Fibroblast of lung (primary cell): ENCODE measurements around the gene HDAC3. TPM values are rescaled to one million over a fixed set of nuclear protein-coding genes. Genes with fewer than 3 reads are reported as not detected.
A peak's percentile ranks its signal among the peaks of the same experiment; 100 is the strongest.

Experiments used
- DNase-seq, 2 donors: peaks; one replicate each; pipeline versions ENCODE4 v3.0.0 to v3.0.0-alpha.2; 2010; ENCODE audit warnings: low read depth in 2 of 2
- H2AFZ ChIP-seq: 2 replicates; pipeline ENCODE4 v1.5.1; 2012; ENCODE audit warnings: low read length, control low read depth, inconsistent platforms
- H3K27ac ChIP-seq: 2 replicates; pipeline ENCODE4 v1.5.1; 2011; ENCODE audit warnings: low read length, control low read depth; ENCODE audit not compliant: insufficient read depth
- H3K27me3 ChIP-seq: 2 replicates; pipeline ENCODE4 v1.5.1; 2011; ENCODE audit warnings: mild to moderate bottlenecking, low read length; ENCODE audit not compliant: control insufficient read depth, insufficient read depth
- H3K36me3 ChIP-seq: 2 replicates; pipeline ENCODE4 v1.5.1; 2011; ENCODE audit warnings: low read length; ENCODE audit not compliant: control insufficient read depth, insufficient read depth
- H3K4me1 ChIP-seq: 2 replicates; pipeline ENCODE4 v1.5.1; 2011; ENCODE audit warnings: low read length; ENCODE audit not compliant: control insufficient read depth, insufficient read depth; ENCODE audit errors: extremely low read depth
- H3K4me2 ChIP-seq: 2 replicates; pipeline ENCODE4 v1.5.1; 2011; ENCODE audit warnings: low read length, control low read depth; ENCODE audit not compliant: insufficient read depth; ENCODE audit errors: extremely low read depth
- H3K4me3 ChIP-seq, 4 experiments: fragments of 200-600 bp in 1 of 4; sonication (generic) in 1 of 4; replicated peaks in 1 of 4; 2 replicates each; pipeline ENCODE4 v1.5.1; 2011 to 2016; ENCODE audit warnings: low read length in 4 of 4, low read depth in 3 of 4, mild to moderate bottlenecking in 3 of 4, control low read depth in 2 of 4, inconsistent platforms in 1 of 4, mixed read lengths in 1 of 4; ENCODE audit not compliant: insufficient read depth in 1 of 4; ENCODE audit errors: control extremely low read depth in 1 of 4
- H3K79me2 ChIP-seq: 2 replicates; pipeline ENCODE4 v1.5.1; 2012; ENCODE audit warnings: mild to moderate bottlenecking, low read length, inconsistent platforms; ENCODE audit not compliant: control insufficient read depth, insufficient read depth
- H3K9ac ChIP-seq: 2 replicates; pipeline ENCODE4 v1.5.1; 2011; ENCODE audit warnings: mild to moderate bottlenecking, low read length, control low read depth; ENCODE audit not compliant: insufficient read depth
- H3K9me3 ChIP-seq: 2 replicates; pipeline ENCODE4 v1.5.1; 2012; ENCODE audit warnings: low read depth, low read length; ENCODE audit not compliant: control insufficient read depth, insufficient read depth
- H4K20me1 ChIP-seq: 2 replicates; pipeline ENCODE4 v1.5.1; 2011; ENCODE audit warnings: low read length; ENCODE audit not compliant: control insufficient read depth, insufficient read depth; ENCODE audit errors: extremely low read depth
- CTCF ChIP-seq, 2 donors: IDR thresholded peaks in 1 of 2; conservative IDR thresholded peaks in 1 of 2; 1 replicate in 1 of 2; 2 replicates in 1 of 2; pipeline ENCODE4 v1.5.1; 2011 to 2012; ENCODE audit warnings: low read length in 2 of 2, control low read depth in 1 of 2, inconsistent platforms in 1 of 2, low read depth in 1 of 2, mild to moderate bottlenecking in 1 of 2
- EZH2 ChIP-seq: IDR thresholded peaks from 2 replicates; pipeline ENCODE4 v1.5.1; 2012; ENCODE audit warnings: low read length, control low read depth, mild to moderate bottlenecking; ENCODE audit errors: missing control alignments
- polyA plus RNA-seq, 2 donors: library from polyadenylated mRNA; depleted of rRNA in 1 of 2; stranded (reverse) in 1 of 2; unstranded in 1 of 2; fragments of >200 nt; gene quantifications; 2 replicates each; pipeline ENCODE4 v1.2.1, GENCODE V29; 2011 to 2012; ENCODE audit warnings: missing spikeins in 1 of 2
- total RNA-seq: library from RNA; depleted of rRNA; stranded (reverse); fragments of >200 nt; gene quantifications from 2 replicates; pipeline ENCODE4 v1.2.1, GENCODE V29; 2014

The HDAC3 gene
- total and polyA plus RNA-seq, 2 donors (not counting 1 experiment from before 2014, with no cell fraction given) = 56.8 to 69.6 TPM

- Histone ChIP-seq H2AFZ (peak overlapping the region; percentile 47), H3K27me3 (no peaks in the 10 kb centered on the region), H3K4me2 (peak overlapping the region; percentile 71), H3K4me1 (no peaks in the 10 kb centered on the region), H3K79me2 (peaks cover 50% of the 10 kb centered on the region), H3K9ac (peak overlapping the region; percentile 88), H3K9me3 (no peaks in the 10 kb centered on the region), H4K20me1 (no peaks in the 10 kb centered on the region), H3K4me3 (peak overlapping the region; percentile 79 to 82 (median 80)), H3K36me3 (peaks cover 3% of the 10 kb centered on the region), H3K27ac (peak overlapping the region; percentile 81)
- no peak for DNase-seq
- TF ChIP-seq EZH2 (no peak), CTCF (conservative IDR thresholded peaks at IDR 0.05 in 1 of 2, IDR thresholded peaks at IDR 0.05 in 1 of 2; ENCODE audit: low read depth in 1 of 2, low read length in 2 of 2) (no peak)
Measured at GRCh38 chr5:141617682-141618029, 19.0 kb downstream of the HDAC3 start.

GRCh38 chr5:141617128-141617527, 19.5 kb downstream of the HDAC3 start:
- no peaks in the 10 kb centered on the region for H3K9me3 ChIP-seq
- no peak for DNase-seq
- H3K27me3 ChIP-seq = no peaks in the 10 kb centered on the region
- no peak overlapping the region for H2AFZ ChIP-seq
- H3K4me2 ChIP-seq = peak overlapping the region; percentile 71
- peaks cover 3% of the 10 kb centered on the region for H3K36me3 ChIP-seq
- no peaks in the 10 kb centered on the region for H4K20me1 ChIP-seq
- no peak overlapping the region for H3K9ac ChIP-seq
- no peak overlapping the region for H3K27ac ChIP-seq
- peaks cover 56% of the 10 kb centered on the region for H3K79me2 ChIP-seq
- no peak for TF ChIP-seq CTCF (conservative IDR thresholded peaks at IDR 0.05 in 1 of 2, IDR thresholded peaks at IDR 0.05 in 1 of 2; ENCODE audit: low read depth in 1 of 2, low read length in 2 of 2)
- no peak for TF ChIP-seq EZH2
- H3K4me1 ChIP-seq = no peaks in the 10 kb centered on the region
- H3K4me3 ChIP-seq = peak overlapping the region; percentile 79 to 82 (median 80)

GRCh38 chr5:141615991-141616720, 20.5 kb downstream of the HDAC3 start:
- TF ChIP-seq CTCF (conservative IDR thresholded peaks at IDR 0.05 in 1 of 2, IDR thresholded peaks at IDR 0.05 in 1 of 2; ENCODE audit: low read depth in 1 of 2, low read length in 2 of 2) (no peak), EZH2 (no peak)
- Histone ChIP-seq H3K27me3 (no peaks in the 10 kb centered on the region), H3K4me1 (no peaks in the 10 kb centered on the region), H3K27ac (no peak overlapping the region), H3K9ac (no peak overlapping the region), H2AFZ (no peak overlapping the region), H3K79me2 (peaks cover 62% of the 10 kb centered on the region), H3K36me3 (peaks cover 3% of the 10 kb centered on the region), H3K9me3 (no peaks in the 10 kb centered on the region), H3K4me3 (no peak overlapping the region), H4K20me1 (no peaks in the 10 kb centered on the region), H3K4me2 (peak overlapping the region; percentile 32)
- DNase-seq = no peak
